ENCODE data around the gene MIGA2. TPM values are rescaled to one million over a fixed set of nuclear protein-coding genes. Genes with fewer than 3 reads are reported as not detected.
A peak's percentile ranks its signal among the peaks of the same experiment; 100 is the strongest.

The MIGA2 gene
- total and polyA plus RNA-seq, 8 donors, result 7.5 to 30.9 (median 9.8) TPM

- peak; percentile 54 to 79 (median 77) for ATAC-seq
- intact Hi-C loops (cut with DNase I), result no loop called here
- TF ChIP-seq, protein P1, sequence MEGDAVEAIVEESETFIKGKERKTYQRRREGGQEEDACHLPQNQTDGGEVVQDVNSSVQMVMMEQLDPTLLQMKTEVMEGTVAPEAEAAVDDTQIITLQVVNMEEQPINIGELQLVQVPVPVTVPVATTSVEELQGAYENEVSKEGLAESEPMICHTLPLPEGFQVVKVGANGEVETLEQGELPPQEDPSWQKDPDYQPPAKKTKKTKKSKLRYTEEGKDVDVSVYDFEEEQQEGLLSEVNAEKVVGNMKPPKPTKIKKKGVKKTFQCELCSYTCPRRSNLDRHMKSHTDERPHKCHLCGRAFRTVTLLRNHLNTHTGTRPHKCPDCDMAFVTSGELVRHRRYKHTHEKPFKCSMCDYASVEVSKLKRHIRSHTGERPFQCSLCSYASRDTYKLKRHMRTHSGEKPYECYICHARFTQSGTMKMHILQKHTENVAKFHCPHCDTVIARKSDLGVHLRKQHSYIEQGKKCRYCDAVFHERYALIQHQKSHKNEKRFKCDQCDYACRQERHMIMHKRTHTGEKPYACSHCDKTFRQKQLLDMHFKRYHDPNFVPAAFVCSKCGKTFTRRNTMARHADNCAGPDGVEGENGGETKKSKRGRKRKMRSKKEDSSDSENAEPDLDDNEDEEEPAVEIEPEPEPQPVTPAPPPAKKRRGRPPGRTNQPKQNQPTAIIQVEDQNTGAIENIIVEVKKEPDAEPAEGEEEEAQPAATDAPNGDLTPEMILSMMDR (IDR thresholded peaks at IDR 0.05), result peak in 3 of 4 donors; percentile 36 to 46 (median 43)
- 40% methylated on average over 14 of the region's 14 CpGs for WGBS, 2 donors
- no peak for FAIRE-seq
- H3K4me1 ChIP-seq, result peaks cover 18 to 42% (median 34%) of the 10 kb centered on the region in 3 donors
- peaks cover 0 to 8% (median 0%) of the 10 kb centered on the region in 3 donors for H3K36me3 ChIP-seq
- no peaks in the 10 kb centered on the region for H3K9me3 ChIP-seq
- H3K27me3 ChIP-seq, result no peaks in the 10 kb centered on the region
- peak; percentile 69 to 91 (median 74) for DNase-seq
- no peak overlapping the region for H3K4me3 ChIP-seq
- H3K27ac ChIP-seq, result peak overlapping the region in 3 of 4 donors; percentile 3 to 50 (median 13)
Measured at GRCh38 chr9:129102791-129103594, 66.6 kb downstream of the MIGA2 start.

DNA sequence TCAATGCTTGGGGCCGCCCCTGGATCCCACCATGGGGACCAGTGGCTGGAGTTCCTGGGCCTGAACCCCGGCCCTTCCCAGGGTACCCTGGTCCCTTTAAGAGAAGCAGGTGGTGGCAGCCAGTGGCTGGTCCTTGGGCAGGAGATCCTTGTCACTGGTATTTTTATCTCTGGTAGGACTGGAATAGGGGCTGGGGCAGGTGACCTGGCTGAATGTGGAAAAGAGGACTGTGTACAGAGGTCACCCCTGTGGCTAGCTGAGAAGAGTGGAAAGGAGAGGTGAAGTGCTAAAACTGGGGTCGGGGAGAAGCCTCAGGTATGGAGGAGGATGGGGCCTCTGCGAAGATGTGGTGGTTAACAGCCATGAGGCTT is 67.2 kb downstream of the MIGA2 start:
- WGBS, 2 donors, result 62 to 71% methylated on average over 4 of the region's 4 CpGs
- Histone ChIP-seq H3K4me3 (no peak overlapping the region), H3K27ac (peak overlapping the region in 3 of 4 donors; percentile 3 to 50 (median 13)), H3K36me3 (peaks cover 0 to 3% (median 0%) of the 10 kb centered on the region in 3 donors), H3K27me3 (no peaks in the 10 kb centered on the region), H3K4me1 (peaks cover 24 to 42% (median 39%) of the 10 kb centered on the region in 3 donors), H3K9me3 (no peaks in the 10 kb centered on the region)
- FAIRE-seq (no peak), ATAC-seq (peak in 1 of 4 donors; percentile 3), DNase-seq (no peak)
- TF ChIP-seq, protein P1 (IDR thresholded peaks at IDR 0.05), result no peak
- intact Hi-C loops (cut with DNase I), result no loop called here

- ATAC-seq (no peak), DNase-seq (peak in 2 of 6 donors; percentile 56 to 69), FAIRE-seq (no peak)
- Histone ChIP-seq H3K36me3 (peaks cover 0 to 3% (median 0%) of the 10 kb centered on the region in 3 donors), H3K4me1 (peaks cover 26 to 43% (median 42%) of the 10 kb centered on the region in 3 donors), H3K9me3 (no peaks in the 10 kb centered on the region), H3K27me3 (no peaks in the 10 kb centered on the region), H3K27ac (peak overlapping the region in 1 of 4 donors; percentile 50), H3K4me3 (no peak overlapping the region)
- TF ChIP-seq, protein P1 (IDR thresholded peaks at IDR 0.05), result no peak
- intact Hi-C loops (cut with DNase I), result no loop called here
- 69 to 74% methylated on average over 11 of the region's 11 CpGs for WGBS, 2 donors
Measured at GRCh38 chr9:129104051-129104450, 67.6 kb downstream of the MIGA2 start.

GRCh38 chr9:129105857-129106694 is 69.7 kb downstream of the MIGA2 start:
- Histone ChIP-seq H3K27me3 (no peaks in the 10 kb centered on the region), H3K27ac (peak overlapping the region in 3 of 4 donors; percentile 28 to 44 (median 33)), H3K9me3 (no peaks in the 10 kb centered on the region), H3K4me3 (peak overlapping the region in 1 of 4 donors; percentile 5), H3K36me3 (peaks cover 0 to 3% (median 0%) of the 10 kb centered on the region in 3 donors), H3K4me1 (peaks cover 26 to 47% (median 40%) of the 10 kb centered on the region in 3 donors)
- TF ChIP-seq, protein P1 (IDR thresholded peaks at IDR 0.05), result no peak
- DNase-seq (peak in 2 of 6 donors; percentile 50 to 71), ATAC-seq (no peak), FAIRE-seq (no peak)
- intact Hi-C loops (cut with DNase I), result no loop called here
- 62 to 74% methylated on average over 17 of the region's 17 CpGs for WGBS, 2 donors

All from pancreas (tissue), 10 donors.